ENCODE results near the gene ITIH2.

Gene ITIH2

GRCh38 chr10:7795605-7796004 lies 92.5 kb downstream of the ITIH2 start:
- Histone ChIP-seq H3K4me2 (ENCODE audit: insufficient read depth, low read length) (no peak overlapping the region), H3K27me3 (ENCODE audit: insufficient read depth, low read length, poor library complexity) (no peaks in the 10 kb centered on the region), H3K4me1 (ENCODE audit: insufficient read depth, low read length) (peaks cover 12% of the 10 kb centered on the region; the same call in 1 of the 2 replicates), H3K9ac (ENCODE audit: low read depth, low read length) (no peak overlapping the region), H3K79me2 (ENCODE audit: insufficient read depth, low read length) (peaks cover 68% of the 10 kb centered on the region), H4K20me1 (ENCODE audit: insufficient read depth, low read length) (peaks cover 54% of the 10 kb centered on the region), H3K9me3 (ENCODE audit: insufficient read depth, low read length, severe bottlenecking) (no peaks in the 10 kb centered on the region), H3K36me3 (ENCODE audit: insufficient read depth, low read length) (peaks cover 59% of the 10 kb centered on the region), H3K27ac (ENCODE audit: low read length) (no peak overlapping the region), H2AFZ (ENCODE audit: low read depth, low read length) (no peak overlapping the region), H3K4me3 (ENCODE audit: low read depth in 1 of 2, low read length in 2 of 2) (no peak overlapping the region)
- ATAC-seq (ENCODE audit: insufficient read depth, low read depth) (no peak; the same call in 2 of the 3 replicates), DNase-seq (no peak)
- TF ChIP-seq CTCF (IDR thresholded peaks at IDR 0.05; ENCODE audit: borderline replicate concordance, extremely low read depth, low read length, poor library complexity, severe bottlenecking) (no peak), EZH2 (IDR thresholded peaks at IDR 0.05; ENCODE audit: borderline replicate concordance, low read depth, low read length, severe bottlenecking) (no peak)

GRCh38 chr10:7797582-7797981 lies 94.5 kb downstream of the ITIH2 start:
- Histone ChIP-seq H3K9ac (ENCODE audit: low read depth, low read length) (no peak overlapping the region), H3K4me2 (ENCODE audit: insufficient read depth, low read length) (no peak overlapping the region), H3K79me2 (ENCODE audit: insufficient read depth, low read length) (peaks cover 48% of the 10 kb centered on the region), H3K27ac (ENCODE audit: low read length) (no peak overlapping the region), H3K27me3 (ENCODE audit: insufficient read depth, low read length, poor library complexity) (no peaks in the 10 kb centered on the region), H3K4me3 (ENCODE audit: low read depth in 1 of 2, low read length in 2 of 2) (no peak overlapping the region), H3K36me3 (ENCODE audit: insufficient read depth, low read length) (peaks cover 69% of the 10 kb centered on the region), H3K9me3 (ENCODE audit: insufficient read depth, low read length, severe bottlenecking) (no peaks in the 10 kb centered on the region), H4K20me1 (ENCODE audit: insufficient read depth, low read length) (peaks cover 37% of the 10 kb centered on the region), H2AFZ (ENCODE audit: low read depth, low read length) (no peak overlapping the region), H3K4me1 (ENCODE audit: insufficient read depth, low read length) (peaks cover 4% of the 10 kb centered on the region; the same call in 1 of the 2 replicates)
- DNase-seq (no peak), ATAC-seq (ENCODE audit: insufficient read depth, low read depth) (no peak)
- no peak for TF ChIP-seq EZH2 (IDR thresholded peaks at IDR 0.05; ENCODE audit: borderline replicate concordance, low read depth, low read length, severe bottlenecking)
- no peak for TF ChIP-seq CTCF (IDR thresholded peaks at IDR 0.05; ENCODE audit: borderline replicate concordance, extremely low read depth, low read length, poor library complexity, severe bottlenecking)
